Upper lobe of left lung (tissue), 6 donors: Measurements from ENCODE around the gene PIGQ. TPM values are rescaled to one million over a fixed set of nuclear protein-coding genes. Genes with fewer than 3 reads are reported as not detected.

Experiments used
- ATAC-seq, 2 donors: fragments of 200-7000 bp; cut with Tn5 transposase; one replicate each; pipeline ENCODE4 v1.9.1; 2022; ENCODE audit warnings: mild to moderate bottlenecking in 2 of 2, moderate library complexity in 2 of 2; ENCODE audit not compliant: low FRiP score in 2 of 2
- DNase-seq, 2 donors: peaks; one replicate each; pipeline ENCODE4 v3.0.0-alpha.2; 2019 to 2020
- H3K27ac ChIP-seq, 4 donors: fragments of 200-600 bp; sonication (generic); one replicate each; pipeline ENCODE4 v1.5.1; 2016 to 2019
- H3K27me3 ChIP-seq, 4 donors: fragments of 200-600 bp; sonication (generic); one replicate each; pipeline ENCODE4 v1.5.1; 2017 to 2019
- H3K36me3 ChIP-seq, 4 donors: fragments of 200-600 bp; sonication (generic); one replicate each; pipeline ENCODE4 v1.5.1; 2016 to 2019
- H3K4me1 ChIP-seq, 4 donors: fragments of 200-600 bp; sonication (generic); one replicate each; pipeline ENCODE4 v1.5.1; 2018 to 2019
- H3K4me3 ChIP-seq, 4 donors: fragments of 200-600 bp; sonication (generic); one replicate each; pipeline ENCODE4 v1.5.1; 2017 to 2019; ENCODE audit warnings: mild to moderate bottlenecking in 2 of 4, moderate library complexity in 1 of 4
- H3K9me3 ChIP-seq, 4 donors: fragments of 200-600 bp; sonication (generic); one replicate each; pipeline ENCODE4 v1.5.1; 2018 to 2019
- EP300 ChIP-seq, 4 donors: sonication (generic); formaldehyde crosslinking; IDR thresholded peaks; one replicate each; pipeline ENCODE4 v1.5.1; 2017; ENCODE audit warnings: antibody characterized with exemption in 4 of 4, control low read depth in 2 of 4
- POLR2A ChIP-seq, 4 donors: fragments of 450-650 bp; IDR thresholded peaks; one replicate each; pipeline ENCODE4 v1.5.1; 2016 to 2017; ENCODE audit warnings: antibody characterized with exemption in 4 of 4, mild to moderate bottlenecking in 2 of 4
- POLR2AphosphoS5 ChIP-seq, 2 donors: sonication (generic); formaldehyde crosslinking; IDR thresholded peaks; one replicate each; pipeline ENCODE4 v1.5.1; 2017; ENCODE audit warnings: antibody characterized with exemption in 2 of 2
- WGBS, 2 donors: methylation state at CpG; one replicate each; pipeline ENCODE4 v1.1.5; 2017 to 2018; 5-methylcytosine and 5-hydroxymethylcytosine counted together
- total RNA-seq, 6 donors: library from RNA; depleted of rRNA in 4 of 6; stranded (reverse); fragments of >200 nt in 4 of 6; gene quantifications; one replicate each; pipeline versions ENCODE4 v1.1.0 to v1.2.1, GENCODE V29; 2016 to 2021
- TF ChIP-seq, protein P1 (sequence below), 6 experiments: fragments of 450-650 bp in 4 of 6; fragments of 200-600 bp in 2 of 6; sonication (generic) in 2 of 6; IDR thresholded peaks; one replicate each; pipeline ENCODE4 v1.5.1; 2016 to 2019; ENCODE audit warnings: antibody characterized with exemption in 6 of 6
- donor health status: DM: no; HTN: no; CAD: no; lungs with moderate emphysema.
- donor health status: DM: no; HTN: yes; CAD: no; lungs with severe emphysema.

The PIGQ gene
- total RNA-seq, 6 donors from 2014 or later: 42.7 to 153 (median 79.6) TPM

DNA sequence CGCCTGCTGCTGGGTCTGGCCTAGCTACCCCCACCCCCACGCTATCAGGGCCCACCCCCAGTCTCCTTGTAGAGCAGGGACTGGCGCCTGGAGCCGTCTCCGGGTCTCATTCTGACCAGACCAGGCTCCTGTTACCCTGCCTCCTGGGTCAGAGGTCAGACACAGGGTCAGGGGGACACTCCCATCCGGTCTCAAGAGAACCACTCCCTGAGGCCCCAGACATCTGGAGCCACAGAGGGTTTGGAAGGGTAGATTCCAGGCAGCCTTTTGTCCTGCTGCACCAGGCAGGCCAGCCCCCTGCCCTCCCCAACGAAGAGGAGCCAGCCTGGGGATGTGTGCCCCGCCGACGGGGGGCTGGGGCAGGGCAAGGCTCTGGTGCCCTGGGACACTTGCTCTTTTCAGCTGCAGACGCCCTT, 60.1 kb downstream of the PIGQ start:
- Histone ChIP-seq H3K27ac (peak overlapping the region; percentile 60 to 80 (median 64)), H3K27me3 (no peaks in the 10 kb centered on the region), H3K4me3 (peak overlapping the region in 1 of 4 donors; percentile 10), H3K9me3 (no peaks in the 10 kb centered on the region), H3K36me3 (peaks cover 9 to 59% (median 50%) of the 10 kb centered on the region in 4 donors), H3K4me1 (peaks cover 15 to 55% (median 47%) of the 10 kb centered on the region in 4 donors)
- DNase-seq (no peak), ATAC-seq (no peak)
- WGBS, 2 donors: 20 to 48% methylated on average over 1 to 9 of the region's 11 CpGs
- TF ChIP-seq EP300 (IDR thresholded peaks at IDR 0.05): no peak
- TF ChIP-seq, protein P1, sequence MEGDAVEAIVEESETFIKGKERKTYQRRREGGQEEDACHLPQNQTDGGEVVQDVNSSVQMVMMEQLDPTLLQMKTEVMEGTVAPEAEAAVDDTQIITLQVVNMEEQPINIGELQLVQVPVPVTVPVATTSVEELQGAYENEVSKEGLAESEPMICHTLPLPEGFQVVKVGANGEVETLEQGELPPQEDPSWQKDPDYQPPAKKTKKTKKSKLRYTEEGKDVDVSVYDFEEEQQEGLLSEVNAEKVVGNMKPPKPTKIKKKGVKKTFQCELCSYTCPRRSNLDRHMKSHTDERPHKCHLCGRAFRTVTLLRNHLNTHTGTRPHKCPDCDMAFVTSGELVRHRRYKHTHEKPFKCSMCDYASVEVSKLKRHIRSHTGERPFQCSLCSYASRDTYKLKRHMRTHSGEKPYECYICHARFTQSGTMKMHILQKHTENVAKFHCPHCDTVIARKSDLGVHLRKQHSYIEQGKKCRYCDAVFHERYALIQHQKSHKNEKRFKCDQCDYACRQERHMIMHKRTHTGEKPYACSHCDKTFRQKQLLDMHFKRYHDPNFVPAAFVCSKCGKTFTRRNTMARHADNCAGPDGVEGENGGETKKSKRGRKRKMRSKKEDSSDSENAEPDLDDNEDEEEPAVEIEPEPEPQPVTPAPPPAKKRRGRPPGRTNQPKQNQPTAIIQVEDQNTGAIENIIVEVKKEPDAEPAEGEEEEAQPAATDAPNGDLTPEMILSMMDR (IDR thresholded peaks at IDR 0.05): no peak
- no peak for TF ChIP-seq POLR2AphosphoS5 (IDR thresholded peaks at IDR 0.05)
- no peak for TF ChIP-seq POLR2A (IDR thresholded peaks at IDR 0.05)

- Histone ChIP-seq H3K36me3 (peaks cover 9 to 55% (median 47%) of the 10 kb centered on the region in 4 donors), H3K4me3 (peak overlapping the region in 1 of 4 donors; percentile 10), H3K9me3 (no peaks in the 10 kb centered on the region), H3K27ac (peak overlapping the region; percentile 57 to 80 (median 64)), H3K27me3 (no peaks in the 10 kb centered on the region), H3K4me1 (peaks cover 20 to 60% (median 52%) of the 10 kb centered on the region in 4 donors)
- ATAC-seq: peak in 1 of 2 donors; percentile 3
- WGBS, 2 donors: 41 to 100% methylated on average over 1 to 25 of the region's 29 CpGs
- peak in 1 of 2 donors; percentile 85 for DNase-seq
- no peak for TF ChIP-seq POLR2A (IDR thresholded peaks at IDR 0.05)
- TF ChIP-seq EP300 (IDR thresholded peaks at IDR 0.05): no peak
- TF ChIP-seq POLR2AphosphoS5 (IDR thresholded peaks at IDR 0.05): no peak
- TF ChIP-seq, protein P1 (IDR thresholded peaks at IDR 0.05): no peak
Observed at GRCh38 chr16:630249-630814, 60.6 kb downstream of the PIGQ start.

GRCh38 chr16:630815-631405, 61.1 kb downstream of the PIGQ start, which contains the start of gene WFIKKN1:
WFIKKN1 (plus strand) TSS chr16:630985; CDS start chr16:631254, 269 bp downstream.
- peak within 1 kb of the TSS; percentile 60 to 80 (median 64) for H3K27ac ChIP-seq
- H3K4me1 ChIP-seq: peaks cover 23 to 66% (median 55%) of the 10 kb centered on the region in 4 donors
- TF ChIP-seq, protein P1 (IDR thresholded peaks at IDR 0.05): no peak
- peak in 1 of 4 donors; percentile 27 for TF ChIP-seq POLR2A (IDR thresholded peaks at IDR 0.05)
- no peaks in the 10 kb centered on the region for H3K27me3 ChIP-seq
- H3K9me3 ChIP-seq: no peaks in the 10 kb centered on the region
- peak; percentile 65 to 90 for DNase-seq
- peaks cover 6 to 49% (median 42%) of the 10 kb centered on the region in 4 donors for H3K36me3 ChIP-seq
- 5 to 12% methylated on average over 4 to 11 of the region's 23 CpGs for WGBS, 2 donors
- H3K4me3 ChIP-seq: peak within 1 kb of the TSS in 1 of 4 donors; percentile 12
- ATAC-seq: peak in 1 of 2 donors; percentile 3

DNA sequence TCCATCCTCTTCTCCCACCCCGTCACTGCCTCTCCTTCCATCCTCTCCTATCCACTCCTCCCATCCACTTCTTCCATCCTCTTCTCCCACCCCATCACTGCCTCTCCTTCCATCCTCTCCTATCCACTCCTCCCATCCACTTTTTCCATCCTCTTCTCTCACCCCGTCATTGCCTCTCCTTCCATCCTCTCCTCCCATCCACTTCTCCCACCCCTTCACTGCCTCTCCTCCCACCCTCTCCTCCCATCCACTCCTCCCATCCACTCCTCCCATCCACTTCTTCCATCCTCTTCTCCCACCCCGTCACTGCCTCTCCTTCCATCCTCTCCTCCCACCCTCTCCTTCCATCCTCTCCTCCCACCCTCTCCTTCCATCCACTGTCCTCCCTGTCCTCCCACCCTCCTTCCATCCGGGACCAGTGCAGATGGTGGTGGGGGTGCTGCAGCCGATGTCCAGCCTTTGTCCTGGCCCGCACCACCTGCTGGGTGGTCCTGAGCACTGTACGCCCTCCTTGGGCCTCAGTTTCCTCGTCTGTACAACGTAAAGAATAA, 62.1 kb downstream of the PIGQ start:
- peaks cover 5 to 39% (median 33%) of the 10 kb centered on the region in 4 donors for H3K36me3 ChIP-seq
- no peak overlapping the region for H3K4me3 ChIP-seq
- no peak overlapping the region for H3K27ac ChIP-seq
- no peaks in the 10 kb centered on the region for H3K27me3 ChIP-seq
- TF ChIP-seq POLR2A (IDR thresholded peaks at IDR 0.05) (no peak), EP300 (IDR thresholded peaks at IDR 0.05) (no peak), POLR2AphosphoS5 (IDR thresholded peaks at IDR 0.05) (no peak)
- TF ChIP-seq, protein P1 (IDR thresholded peaks at IDR 0.05): no peak
- WGBS, 2 donors: 66 to 76% methylated on average over 7 to 9 of the region's 9 CpGs
- H3K9me3 ChIP-seq: no peaks in the 10 kb centered on the region
- DNase-seq (no peak), ATAC-seq (no peak)
- H3K4me1 ChIP-seq: peaks cover 23 to 64% (median 54%) of the 10 kb centered on the region in 4 donors
